Mucosa of gallbladder (tissue), 1 donor: ENCODE data around the gene XAB2. TPM values are rescaled to one million over a fixed set of nuclear protein-coding genes. Genes with fewer than 3 reads are reported as not detected.

Experiments
- DNase-seq: peaks from one replicate; pipeline ENCODE4 v3.0.0-alpha.2; 2020; ENCODE audit warnings: low spot score
- total RNA-seq: library from RNA; stranded (reverse); gene quantifications from one replicate; pipeline ENCODE4 v1.2.1, GENCODE V29; 2021
- donor health status: DM: no; HTN: no; CAD: no.

Gene XAB2
- total RNA-seq, 1 donor from 2014 or later, result 45.8 TPM

DNA sequence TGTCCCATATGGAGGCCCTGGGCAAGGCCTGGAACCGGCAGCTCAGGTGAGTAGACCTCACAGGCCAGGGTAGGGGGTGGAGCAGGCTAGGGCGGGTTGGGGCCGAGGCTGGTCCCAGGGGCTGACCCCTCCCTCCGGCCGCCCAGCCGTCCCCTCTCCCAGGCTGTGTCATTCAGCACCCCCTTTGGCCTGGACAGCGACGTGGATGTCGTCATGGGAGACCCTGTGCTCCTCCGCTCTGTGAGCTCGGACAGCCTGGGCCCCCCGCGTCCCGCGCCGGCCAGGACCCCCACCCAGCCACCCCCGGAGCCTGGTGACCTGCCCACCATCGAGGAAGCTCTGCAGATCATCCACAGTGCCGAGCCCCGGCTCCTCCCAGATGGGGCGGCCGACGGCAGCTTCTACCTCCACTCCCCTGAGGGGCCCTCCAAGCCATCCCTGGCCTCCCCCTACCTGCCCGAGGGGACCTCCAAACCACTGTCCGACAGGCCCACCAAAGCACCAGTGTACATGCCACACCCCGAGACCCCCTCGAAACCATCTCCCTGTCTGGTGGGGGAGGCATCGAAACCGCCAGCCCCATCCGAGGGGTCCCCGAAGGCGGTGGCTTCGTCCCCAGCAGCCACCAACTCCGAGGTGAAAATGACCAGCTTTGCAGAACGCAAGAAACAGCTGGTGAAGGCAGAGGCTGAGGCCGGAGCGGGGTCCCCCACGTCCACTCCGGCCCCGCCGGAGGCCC is 17.6 kb downstream of the XAB2 start:
- no peak for DNase-seq

DNA sequence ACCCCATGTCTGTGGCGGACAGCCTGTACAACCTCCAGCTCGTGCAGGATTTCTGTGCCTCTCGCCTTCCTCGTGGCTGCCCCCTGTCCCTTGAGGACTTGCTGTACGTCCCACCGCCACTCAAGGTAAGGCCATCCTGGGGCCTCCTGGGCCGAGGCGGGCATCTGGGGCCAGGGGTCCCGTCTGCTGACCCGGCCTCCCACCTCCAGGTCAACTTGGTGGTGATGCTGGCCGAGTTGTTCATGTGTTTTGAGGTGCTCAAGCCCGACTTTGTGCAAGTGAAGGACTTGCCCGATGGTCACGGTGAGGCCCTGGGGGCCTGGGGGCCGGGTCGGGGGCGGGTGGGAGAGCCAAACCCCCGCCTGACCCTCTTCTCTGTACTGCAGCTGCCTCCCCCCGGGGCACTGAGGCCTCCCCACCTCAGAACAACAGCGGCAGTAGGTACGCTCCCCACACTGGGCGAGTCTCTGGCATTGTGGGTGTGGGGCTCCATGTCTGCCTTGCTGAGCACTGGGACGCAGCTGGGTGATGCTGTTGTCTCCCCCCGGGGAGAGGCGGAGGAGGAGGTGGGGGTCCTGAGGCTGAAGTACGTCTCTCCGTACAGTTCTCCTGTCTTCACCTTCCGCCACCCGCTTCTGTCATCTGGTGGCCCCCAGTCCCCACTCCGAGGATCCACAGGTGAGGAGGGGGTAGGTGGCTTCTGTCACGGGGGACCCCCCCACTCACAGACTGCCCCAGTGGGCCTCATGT is 18.7 kb downstream of the XAB2 start:
- DNase-seq, result no peak

DNA sequence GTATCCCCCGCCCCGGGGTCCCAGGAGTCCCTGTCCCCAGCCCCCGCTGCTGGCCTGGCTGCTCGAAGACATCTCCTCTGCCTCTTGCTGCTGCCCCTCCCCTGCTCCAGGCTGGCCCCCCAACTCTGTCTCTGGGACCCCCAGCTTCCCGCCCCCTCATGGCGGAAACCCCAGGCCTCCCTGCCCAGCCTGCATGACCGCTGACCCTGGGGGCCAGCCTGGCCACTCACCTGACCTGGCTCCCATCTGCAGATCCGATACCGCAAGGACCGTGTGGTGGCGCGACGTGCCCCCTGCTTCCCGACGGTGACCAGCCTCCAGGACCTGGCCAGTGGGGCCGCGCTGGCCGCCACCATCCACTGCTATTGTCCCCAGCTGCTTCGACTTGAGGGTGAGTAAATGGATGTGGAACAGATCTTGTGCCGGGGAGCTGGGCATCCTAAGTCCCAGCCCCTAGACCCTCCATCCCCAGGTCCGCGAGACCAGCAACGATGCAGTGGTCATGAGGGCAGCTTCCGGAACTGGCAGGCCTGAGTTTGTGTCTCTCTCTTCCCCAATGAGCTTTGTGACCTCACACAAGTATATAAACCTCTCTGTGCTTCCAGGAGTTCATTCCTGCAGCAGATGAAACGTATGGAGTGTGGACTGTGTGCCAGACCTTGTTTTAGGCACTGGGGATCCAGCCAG is 21.3 kb downstream of the XAB2 start:
- DNase-seq, result no peak

DNA sequence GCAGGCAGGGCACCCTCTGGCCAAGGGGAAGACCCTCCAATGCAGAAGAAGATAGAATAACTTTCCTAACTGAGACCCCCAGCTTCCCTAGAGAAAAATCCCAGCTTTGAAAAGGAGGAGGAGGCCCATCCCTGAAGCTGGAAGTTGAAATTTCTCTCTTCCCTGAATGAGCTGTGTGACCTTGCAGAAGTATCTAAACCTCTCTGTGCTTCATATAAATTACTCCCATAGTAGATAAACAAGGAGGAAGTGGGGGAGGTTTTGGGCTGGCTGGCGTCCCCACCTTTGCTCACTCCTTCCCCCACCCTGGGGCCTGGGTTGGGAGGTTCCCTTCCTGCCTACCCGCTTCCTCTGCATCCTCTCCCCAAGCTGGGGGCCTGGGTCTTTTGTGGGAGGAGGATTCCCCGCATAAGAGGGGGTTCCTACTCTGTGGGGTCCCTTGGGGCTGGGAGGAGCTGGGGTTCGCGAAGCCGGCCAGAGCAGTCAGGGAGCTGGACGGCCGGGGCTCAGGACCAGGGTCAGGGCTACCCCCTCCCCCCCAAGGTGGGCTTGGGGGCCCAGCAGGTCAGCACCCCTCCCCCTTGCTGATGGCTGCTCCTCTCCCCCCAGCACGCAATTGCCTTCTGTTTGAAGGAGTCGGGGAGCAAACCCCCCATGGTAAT is 22.0 kb downstream of the XAB2 start:
- DNase-seq, result no peak

DNA sequence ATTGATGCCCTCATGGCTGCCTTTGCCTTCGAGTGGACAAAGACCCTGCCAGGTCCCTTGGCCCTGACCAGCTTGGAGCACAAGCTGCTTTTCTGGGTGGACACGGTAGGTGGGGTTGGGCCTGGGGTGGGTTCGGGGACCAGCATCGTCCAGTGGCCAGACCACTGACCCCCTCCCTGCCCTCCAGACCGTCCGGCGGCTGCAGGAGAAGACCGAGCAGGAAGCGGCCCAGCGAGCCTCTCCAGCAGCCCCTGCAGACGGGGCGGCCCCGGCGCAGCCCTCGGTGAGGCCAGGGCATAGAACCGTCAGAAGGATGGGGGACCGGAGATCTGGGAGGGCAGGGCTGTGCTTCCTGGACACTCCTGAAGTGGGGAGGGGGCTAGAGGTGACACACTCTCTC is 23.1 kb downstream of the XAB2 start:
- no peak for DNase-seq

DNA sequence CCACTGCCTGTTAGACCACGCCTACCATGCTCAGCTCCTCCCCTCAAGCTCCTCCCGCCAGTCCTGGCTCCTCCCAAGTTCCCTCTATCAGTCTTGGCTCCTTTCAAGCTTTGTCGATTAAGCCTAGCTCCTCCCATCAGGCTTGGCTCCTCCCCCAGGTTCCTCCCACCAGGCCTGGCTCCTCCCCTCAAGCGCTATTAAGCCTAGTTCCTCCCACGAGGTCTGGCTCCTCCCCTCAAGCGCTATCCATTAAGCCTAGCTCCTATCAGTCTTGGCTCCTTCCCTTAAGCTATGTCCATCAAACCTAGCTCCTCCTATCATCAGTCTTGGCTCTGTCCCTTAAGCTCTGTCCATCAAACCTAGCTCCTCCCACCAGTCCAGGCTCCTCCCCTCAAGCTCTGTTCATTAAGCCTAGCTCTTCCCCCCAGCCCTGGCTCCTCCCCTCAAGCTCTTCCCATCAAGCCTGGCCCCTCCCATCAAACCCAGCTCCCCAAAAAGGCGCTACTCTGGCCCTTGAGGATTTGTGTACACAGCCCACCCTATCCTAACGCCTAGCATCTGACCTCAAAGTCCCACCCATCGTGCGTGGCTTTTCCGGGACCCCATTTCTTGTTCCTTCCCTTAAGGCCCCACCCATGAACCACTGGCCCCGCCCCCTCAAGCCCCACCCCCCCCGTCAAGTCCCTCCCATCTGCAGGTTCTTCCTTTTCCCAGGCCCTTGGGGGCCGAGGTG is 23.7 kb downstream of the XAB2 start:
- no peak for DNase-seq

DNA sequence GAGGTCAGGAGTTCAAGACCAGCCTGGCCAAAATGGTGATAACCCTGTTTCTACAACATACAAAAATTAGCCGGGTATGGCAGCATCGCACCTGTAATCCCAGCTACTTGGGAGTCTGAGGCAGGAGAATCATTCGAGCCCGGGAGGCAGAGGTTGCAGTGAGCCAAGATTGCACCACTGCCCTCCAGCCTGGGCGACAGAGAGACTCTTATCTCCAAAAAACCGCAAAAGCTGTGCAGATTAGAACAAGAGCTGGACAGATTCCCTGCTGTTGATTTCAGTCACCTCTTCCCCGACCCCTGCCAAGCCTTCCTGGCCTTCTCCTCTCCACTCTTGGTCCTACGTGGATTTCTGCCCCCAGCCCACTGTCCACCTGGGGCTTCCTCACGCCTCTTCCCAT is 25.4 kb downstream of the XAB2 start:
- DNase-seq, result no peak

DNA sequence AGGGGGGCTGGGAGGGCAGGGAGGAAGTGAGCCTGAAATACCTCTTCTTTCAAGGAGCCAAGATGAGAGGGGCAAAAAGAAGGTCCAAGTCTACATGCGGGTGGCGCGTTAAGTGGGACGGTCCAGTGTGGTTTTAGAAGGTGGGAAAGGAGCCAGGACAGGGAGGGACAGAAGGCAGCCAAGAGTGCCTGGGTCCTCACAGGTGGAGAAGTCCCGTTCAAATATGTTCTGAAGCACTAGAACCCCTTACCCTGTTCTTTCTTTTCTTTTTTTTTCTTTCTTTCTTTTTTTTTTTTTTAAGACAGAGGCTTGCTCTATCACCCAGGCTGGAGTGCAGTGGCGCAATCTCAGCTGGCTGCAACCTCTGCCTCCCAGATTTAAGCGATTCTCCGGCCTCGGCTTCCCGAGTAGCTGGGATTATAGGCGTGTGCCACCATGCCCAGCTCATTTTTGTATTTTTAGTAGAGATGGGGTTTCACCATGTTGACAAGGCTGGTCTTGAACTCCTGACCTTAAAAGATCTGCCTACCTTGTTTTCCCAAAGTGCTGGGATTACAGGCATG is 26.3 kb downstream of the XAB2 start:
- DNase-seq, result no peak

DNA sequence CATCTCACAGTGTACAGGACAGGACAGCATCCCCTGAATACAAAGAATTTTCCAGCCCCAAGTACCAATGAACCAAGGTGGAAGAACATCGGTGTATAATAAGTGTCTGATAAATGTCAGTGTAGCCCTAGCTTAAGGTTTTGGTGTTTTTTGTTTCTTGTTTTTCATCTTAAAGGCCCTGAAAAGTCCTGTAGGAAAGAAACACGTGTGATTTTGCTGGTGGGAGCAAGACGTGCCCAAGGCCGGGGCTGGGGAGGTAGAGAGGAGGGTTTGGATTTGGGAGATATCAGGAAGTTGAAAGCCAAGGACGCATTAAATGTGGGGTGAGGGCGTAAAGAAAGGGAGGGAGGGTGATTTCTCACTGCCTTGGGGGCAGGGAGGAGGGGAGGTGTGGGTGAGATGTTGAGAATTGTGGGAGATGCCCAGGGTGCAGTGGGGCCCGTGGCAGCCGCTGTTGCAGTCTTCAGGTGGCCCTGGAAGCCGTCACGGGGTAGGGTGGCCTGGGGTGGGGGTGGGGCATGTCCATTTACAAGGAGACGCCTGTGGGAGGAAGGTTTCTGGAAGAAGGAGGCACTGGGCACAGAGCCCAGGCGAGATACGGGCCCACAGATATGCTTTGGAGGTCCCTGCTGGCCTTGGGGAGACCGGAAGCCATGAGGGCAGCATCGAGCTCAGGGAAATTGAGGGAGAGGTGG is 27.0 kb downstream of the XAB2 start:
- DNase-seq, result no peak

DNA sequence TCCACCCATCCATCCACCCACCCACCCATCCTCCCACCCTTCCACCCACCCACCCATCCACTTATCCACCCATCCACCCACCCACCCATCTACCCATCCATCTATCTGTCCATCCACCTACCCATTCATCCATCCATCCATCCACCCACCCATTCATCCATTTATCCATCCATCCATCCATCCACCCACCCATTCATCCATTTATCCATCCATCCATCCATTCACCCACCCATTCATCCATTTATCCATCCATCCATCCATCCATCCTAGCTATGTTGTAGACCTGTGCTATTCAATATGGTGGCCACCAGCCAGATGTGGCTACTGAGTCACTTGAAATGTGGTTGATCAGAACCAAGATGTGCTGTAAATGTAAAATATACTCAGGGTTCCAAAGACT is 28.6 kb downstream of the XAB2 start:
- DNase-seq, result no peak

DNA sequence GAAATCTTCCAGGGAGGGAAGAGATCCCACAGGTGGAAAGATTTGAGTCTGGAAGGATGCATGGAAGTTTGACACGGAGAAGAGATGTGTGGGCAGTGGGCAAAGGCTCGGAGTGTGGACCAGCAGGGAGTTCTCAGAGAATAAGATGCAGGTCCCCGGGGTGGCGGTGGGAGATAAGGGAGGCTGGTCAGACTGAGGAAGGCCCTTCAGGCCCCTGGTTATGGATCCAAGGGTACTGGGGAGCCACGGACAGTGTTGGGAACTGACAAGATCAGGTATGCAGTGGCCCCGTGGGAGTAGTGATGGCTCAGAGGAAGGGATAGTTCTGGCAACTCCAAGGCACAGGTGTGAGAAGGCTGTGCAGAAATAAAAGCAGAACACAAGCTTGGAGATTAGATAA is 31.2 kb downstream of the XAB2 start:
- no peak for DNase-seq

DNA sequence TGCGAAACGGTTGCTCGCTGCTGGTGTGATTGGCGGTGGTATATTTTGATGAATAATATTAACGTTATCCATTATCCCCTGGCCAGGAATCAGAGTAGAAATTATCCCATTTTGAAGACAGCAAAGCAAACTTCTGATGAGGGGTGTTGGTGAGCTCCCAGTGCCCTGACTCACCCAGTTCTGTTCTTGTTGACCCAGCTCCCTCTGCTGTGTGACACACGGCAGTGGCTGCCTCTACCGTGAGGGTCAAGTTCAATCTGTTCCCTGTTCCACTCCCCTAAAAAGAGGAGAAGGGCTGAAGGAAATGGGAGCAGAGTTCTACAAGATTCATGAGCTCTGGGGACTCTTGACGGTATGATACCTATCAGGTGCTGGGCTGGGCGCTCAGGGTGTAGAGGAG is 31.7 kb downstream of the XAB2 start:
- DNase-seq, result no peak

DNA sequence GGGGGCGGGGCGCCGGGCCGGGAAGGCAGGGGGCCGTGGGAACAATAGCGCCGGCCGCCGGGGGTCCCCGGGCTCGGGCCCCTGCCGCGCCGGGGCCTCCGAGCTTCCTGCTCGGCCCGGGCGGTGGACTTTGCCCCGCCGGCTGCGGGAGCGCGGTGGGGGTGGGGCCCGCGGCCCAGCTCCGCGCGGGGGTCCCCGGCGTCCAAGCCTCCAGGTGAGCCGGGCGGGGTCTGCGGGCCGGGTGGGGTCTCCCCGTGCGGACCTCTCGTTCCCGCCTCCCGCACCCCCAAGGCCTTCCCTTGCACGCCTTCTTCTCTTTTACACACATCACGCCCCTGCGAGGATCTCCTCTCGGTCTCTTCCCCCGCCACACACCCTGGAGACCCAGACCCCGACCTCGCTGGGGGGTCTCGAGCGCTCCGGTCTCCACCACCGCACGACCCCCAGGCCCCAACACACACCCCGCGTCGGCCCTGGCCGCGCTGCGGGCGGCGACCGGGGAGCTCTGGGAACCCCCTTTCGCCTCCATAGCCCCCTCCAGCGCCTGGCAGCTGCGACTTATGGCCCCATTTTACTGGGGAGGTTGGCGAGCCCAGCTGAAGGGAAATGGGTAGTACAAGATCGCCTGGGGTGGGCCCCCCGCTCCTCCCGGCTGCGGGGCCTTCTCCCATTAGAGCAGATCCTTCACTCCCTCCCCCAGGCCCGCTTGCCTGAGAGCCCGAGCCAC is 33.0 kb downstream of the XAB2 start:
- DNase-seq, result no peak

DNA sequence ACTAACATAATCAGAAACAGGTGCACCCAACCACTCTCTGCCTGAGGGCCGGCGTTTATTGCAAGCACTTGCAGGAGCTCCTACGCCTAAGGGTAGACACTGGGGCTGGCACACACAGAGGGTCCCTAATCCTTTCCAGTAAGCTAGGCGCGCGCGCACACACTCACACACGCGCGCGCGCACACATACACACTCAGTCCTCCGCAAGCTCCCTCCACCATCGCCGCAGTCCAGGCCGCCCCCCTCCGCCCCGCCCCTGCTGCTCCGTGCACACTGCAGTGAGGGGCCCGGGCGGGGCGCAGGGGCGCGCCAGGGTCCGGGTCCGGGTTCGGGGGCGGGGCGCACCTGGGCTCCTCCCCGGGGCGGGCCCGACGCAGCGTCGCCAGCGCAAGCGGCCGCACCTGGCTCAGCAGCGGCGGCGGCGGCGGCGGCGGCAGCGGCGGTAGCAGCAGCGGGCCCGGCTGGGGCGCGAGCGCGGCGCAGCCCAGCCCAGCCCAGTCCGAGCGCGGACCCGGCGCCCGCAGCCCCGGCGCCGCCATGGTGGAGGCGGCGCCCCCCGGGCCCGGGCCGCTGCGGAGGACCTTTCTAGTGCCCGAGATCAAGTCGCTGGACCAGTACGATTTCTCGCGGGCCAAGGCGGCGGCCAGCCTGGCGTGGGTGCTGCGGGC is 33.7 kb downstream of the XAB2 start, which contains the start of gene CAMSAP3:
CAMSAP3 (plus strand) TSS at position 398 of the 668 bp plus-strand sequence; CDS start at position 538, 140 bp downstream.
- DNase-seq, result no peak

DNA sequence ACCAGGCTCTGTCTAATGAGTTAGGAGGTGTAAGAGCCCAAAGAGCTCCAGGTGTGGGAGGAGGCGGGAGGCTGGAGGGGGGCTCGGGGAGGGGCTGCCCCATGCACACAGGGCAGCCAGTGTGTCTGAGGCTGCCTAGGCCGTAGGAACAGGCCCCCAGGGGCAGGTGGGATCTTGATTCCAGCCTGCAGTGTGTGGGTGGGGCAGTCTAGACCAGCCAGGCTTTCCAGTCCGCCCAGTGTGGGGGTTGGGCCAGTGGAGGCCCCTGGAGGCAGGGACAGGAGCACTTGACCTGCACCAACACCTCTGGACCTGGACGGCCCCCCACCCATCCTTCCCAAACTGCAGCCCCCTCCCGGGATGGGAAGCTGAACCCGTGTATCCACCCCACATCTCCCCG is 39.1 kb downstream of the XAB2 start:
- DNase-seq, result no peak

DNA sequence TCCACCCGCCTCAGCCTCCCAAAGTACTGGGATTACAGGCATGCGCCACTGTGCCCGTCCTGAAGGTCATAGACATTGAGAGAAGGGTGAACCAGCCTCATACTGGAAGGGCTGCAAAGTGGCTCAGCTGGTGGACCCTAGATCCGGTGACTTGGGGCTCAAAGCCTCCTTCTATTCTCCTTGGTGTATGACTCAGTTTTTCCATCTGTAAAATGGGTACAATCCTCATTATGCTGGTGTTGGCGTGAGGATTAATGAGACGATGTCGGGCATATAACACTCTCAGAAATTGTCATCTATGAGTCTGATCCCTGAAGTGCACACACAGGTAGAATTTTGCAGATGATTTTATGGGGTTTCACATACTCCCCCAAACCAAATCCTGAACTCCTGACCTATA is 39.5 kb downstream of the XAB2 start:
- DNase-seq, result no peak

DNA sequence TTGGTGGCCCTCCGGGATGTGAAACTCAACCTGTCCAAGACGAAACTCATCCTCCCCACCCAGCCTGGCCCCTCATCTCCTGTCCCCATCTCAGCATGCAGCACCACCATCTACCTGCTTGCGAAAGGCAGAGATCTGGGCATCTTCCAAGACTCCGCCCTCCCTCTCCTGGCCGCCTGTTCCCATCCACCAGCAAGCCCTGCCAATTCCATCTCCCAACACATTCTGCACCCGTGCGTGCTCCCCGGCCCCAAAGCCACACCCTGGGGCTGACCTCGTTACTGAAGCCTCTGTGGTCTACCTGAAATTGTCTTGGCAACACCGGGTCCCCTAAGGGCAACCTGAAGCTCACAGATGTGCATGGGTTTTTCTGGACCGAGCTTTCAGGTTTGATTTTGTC is 46.9 kb downstream of the XAB2 start:
- no peak for DNase-seq

DNA sequence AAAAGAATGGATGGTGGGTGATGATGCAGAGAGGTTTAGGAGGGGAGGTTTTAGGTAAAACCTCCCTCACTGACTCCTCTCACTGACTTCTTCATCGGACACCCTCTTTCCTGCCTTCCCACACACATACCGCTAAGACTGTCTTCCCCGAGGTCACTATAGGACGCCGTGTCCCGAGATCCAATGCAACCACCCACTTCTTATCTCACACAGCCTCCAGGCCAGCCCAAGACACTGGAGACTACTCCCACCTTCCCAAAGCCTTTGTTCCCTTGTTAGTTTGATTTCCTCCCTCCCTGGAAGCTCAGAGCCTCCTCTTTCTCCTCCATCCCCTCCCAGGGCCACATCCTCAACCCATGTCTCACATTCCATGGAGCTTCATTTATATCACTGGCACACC is 50.2 kb downstream of the XAB2 start:
- DNase-seq, result no peak

DNA sequence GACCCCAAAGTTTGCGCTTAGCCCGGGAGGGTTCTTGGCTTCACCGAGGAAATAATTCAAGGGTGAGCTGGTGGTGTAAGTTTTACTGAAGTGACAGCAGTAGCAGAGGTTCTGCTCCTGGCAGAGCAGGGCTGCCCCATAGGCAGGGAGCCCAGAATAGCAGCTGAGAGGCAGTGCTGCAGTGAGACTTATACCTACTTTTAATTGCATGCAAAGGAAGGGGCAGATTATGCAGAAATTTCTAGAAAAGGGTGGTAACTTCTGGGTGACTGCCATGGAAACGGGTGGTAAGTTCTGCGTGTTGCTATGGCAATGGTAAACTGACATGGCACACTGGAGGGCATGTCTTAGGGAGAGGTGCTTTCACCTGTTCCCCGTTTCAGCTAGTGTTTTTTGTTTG is 51.2 kb downstream of the XAB2 start:
- no peak for DNase-seq
